T1000 (cell line): ENCODE results near the gene ARHGEF1.
A peak's percentile ranks its signal among the peaks of the same experiment; 100 is the strongest.

Source experiments
- DNase-seq: peaks from one replicate; lab custom pipeline; 2025; ENCODE audit warnings: mixed read lengths; lab: John Stamatoyannopoulos, UW

Gene ARHGEF1

GRCh38 chr19:41882568-41883462, at the start of gene ARHGEF1:
Gene ARHGEF1 (plus strand): TSS chr19:41883184. CDS start chr19:41888083, 4,899 bp downstream.
- no peak for DNase-seq

GRCh38 chr19:41837981-41838708, 44.8 kb upstream of the ARHGEF1 start:
- no peak for DNase-seq

GRCh38 chr19:41839211-41839610, 43.8 kb upstream of the ARHGEF1 start:
- no peak for DNase-seq

- no peak for DNase-seq
Observed at GRCh38 chr19:41843371-41843770, 39.6 kb upstream of the ARHGEF1 start.

GRCh38 chr19:41844601-41845000, 38.4 kb upstream of the ARHGEF1 start, which contains the start of gene LYPD4:
Gene LYPD4 (minus strand): TSS chr19:41844683. CDS start chr19:41839285, 5,398 bp downstream.
- no peak for DNase-seq

- DNase-seq = no peak
Observed at GRCh38 chr19:41845001-41845050, 38.2 kb upstream of the ARHGEF1 start, which contains the start of gene DMRTC2. Gene DMRTC2 (plus strand): TSS chr19:41845042. CDS start chr19:41847429, 2,387 bp downstream.

- DNase-seq = no peak
Observed at GRCh38 chr19:41845051-41845590, 37.9 kb upstream of the ARHGEF1 start.

GRCh38 chr19:41847351-41848105, 35.5 kb upstream of the ARHGEF1 start:
- DNase-seq = no peak

GRCh38 chr19:41848666-41849065, 34.3 kb upstream of the ARHGEF1 start:
- no peak for DNase-seq

GRCh38 chr19:41849067-41849466, 33.9 kb upstream of the ARHGEF1 start:
- no peak for DNase-seq

GRCh38 chr19:41850381-41850780, 32.6 kb upstream of the ARHGEF1 start:
- DNase-seq = no peak

- DNase-seq = no peak
Observed at GRCh38 chr19:41851456-41851855, 31.5 kb upstream of the ARHGEF1 start.

- no peak for DNase-seq
Observed at GRCh38 chr19:41853344-41853743, 29.6 kb upstream of the ARHGEF1 start.

- no peak for DNase-seq
Observed at GRCh38 chr19:41853768-41854167, 29.2 kb upstream of the ARHGEF1 start.

- no peak for DNase-seq
Observed at GRCh38 chr19:41859213-41859617, 23.8 kb upstream of the ARHGEF1 start.

GRCh38 chr19:41859618-41860418, 23.2 kb upstream of the ARHGEF1 start, which contains the start of gene RPS19:
Gene RPS19 (plus strand): TSS chr19:41860255. CDS start chr19:41860775, 520 bp downstream.
- peak; percentile 94 for DNase-seq

- DNase-seq = no peak
Observed at GRCh38 chr19:41860419-41861115, 22.4 kb upstream of the ARHGEF1 start.

GRCh38 chr19:41861116-41861768, 21.7 kb upstream of the ARHGEF1 start:
- DNase-seq = no peak

GRCh38 chr19:41861846-41862245, 21.1 kb upstream of the ARHGEF1 start:
- no peak for DNase-seq

GRCh38 chr19:41862445-41862986, 20.5 kb upstream of the ARHGEF1 start:
- no peak for DNase-seq
